Esophagus muscularis mucosa (tissue), 4 donors: ENCODE results near the gene VEPH1. TPM values are rescaled to one million over a fixed set of nuclear protein-coding genes. Genes with fewer than 3 reads are reported as not detected.

Source experiments
- DNase-seq: peaks from one replicate; pipeline ENCODE4 v3.0.0-alpha.2; 2017; ENCODE audit errors: extremely low spot score
- H3K27ac ChIP-seq, 4 donors: fragments of 200-600 bp; sonication (generic); replicated peaks in 1 of 4; 1 replicate in 3 of 4; 2 replicates in 1 of 4; pipeline ENCODE4 v1.5.1; 2016 to 2019; ENCODE audit warnings: mild to moderate bottlenecking in 1 of 4
- H3K27me3 ChIP-seq, 4 donors: fragments of 200-600 bp; sonication (generic); one replicate each; pipeline versions ENCODE4 v1.5.1 to v1.6.0; 2016 to 2019
- H3K36me3 ChIP-seq, 4 donors: fragments of 200-600 bp; sonication (generic); one replicate each; pipeline ENCODE4 v1.5.1; 2016 to 2019
- H3K4me1 ChIP-seq, 4 donors: fragments of 200-600 bp; sonication (generic); one replicate each; pipeline ENCODE4 v1.5.1; 2016 to 2019
- H3K4me3 ChIP-seq, 4 donors: fragments of 200-600 bp; sonication (generic); 1 replicate in 2 of 4; 2 replicates in 2 of 4; pipeline ENCODE4 v1.5.1; 2016 to 2019; ENCODE audit warnings: mild to moderate bottlenecking in 4 of 4, moderate library complexity in 1 of 4
- H3K9me3 ChIP-seq, 4 donors: fragments of 200-600 bp; sonication (generic); 1 replicate in 3 of 4; 2 replicates in 1 of 4; pipeline ENCODE4 v1.5.1; 2016 to 2019
- CTCF ChIP-seq, 3 experiments: fragments of 200-600 bp in 2 of 3; fragments of 450-650 bp in 1 of 3; sonication (generic) in 2 of 3; IDR thresholded peaks; one replicate each; pipeline ENCODE4 v1.5.1; 2017 to 2019; ENCODE audit warnings: antibody characterized with exemption in 3 of 3, mild to moderate bottlenecking in 2 of 3, moderate library complexity in 1 of 3
- EP300 ChIP-seq: sonication (generic); formaldehyde crosslinking; IDR thresholded peaks from one replicate; pipeline ENCODE4 v1.6.1; 2017; ENCODE audit warnings: antibody characterized with exemption
- POLR2A ChIP-seq: fragments of 450-650 bp; IDR thresholded peaks from one replicate; pipeline ENCODE4 v1.6.1; 2017; ENCODE audit warnings: antibody characterized with exemption, moderate library complexity, mild to moderate bottlenecking, low read depth
- POLR2AphosphoS5 ChIP-seq, 2 donors: sonication (generic); formaldehyde crosslinking; IDR thresholded peaks; one replicate each; pipeline ENCODE4 v1.6.1; 2017; ENCODE audit warnings: antibody characterized with exemption in 2 of 2
- WGBS: methylation state at CpG from one replicate; pipeline ENCODE4 v1.1.5; 2018; 5-methylcytosine and 5-hydroxymethylcytosine counted together
- intact Hi-C: fragments of 100-400 bp; cut with DNase I; formaldehyde crosslinking; loops from one replicate; pipeline ENCODE4 v1.15.1; 2023
- total RNA-seq, 4 donors: library from RNA; depleted of rRNA; stranded (reverse); fragments of >200 nt; gene quantifications; one replicate each; pipeline versions ENCODE4 v1.1.0 to v1.2.1, GENCODE V29; 2016

Gene VEPH1
- total RNA-seq, 4 donors from 2014 or later, result 0.23 to 1.2 (median 0.52) TPM; not detected in 1

- intact Hi-C loops, result no loop called here
- Histone ChIP-seq H3K36me3 (no peaks in the 10 kb centered on the region), H3K4me3 (no peak overlapping the region), H3K9me3 (no peaks in the 10 kb centered on the region), H3K27me3 (no peaks in the 10 kb centered on the region), H3K4me1 (peaks cover 0 to 25% (median 16%) of the 10 kb centered on the region in 4 donors), H3K27ac (no peak overlapping the region)
- no peak for TF ChIP-seq POLR2A
- TF ChIP-seq CTCF (IDR thresholded peaks at IDR 0.05), result peak; percentile 44 to 68 (median 51)
- WGBS, result 46% methylated on average over 5 of the region's 5 CpGs
- DNase-seq, result no peak
Observed at GRCh38 chr3:157239082-157239704, 264.0 kb downstream of the VEPH1 start.

- TF ChIP-seq POLR2A (no peak), POLR2AphosphoS5 (IDR thresholded peaks at IDR 0.05) (no peak), CTCF (IDR thresholded peaks at IDR 0.05) (no peak), EP300 (no peak)
- Histone ChIP-seq H3K27me3 (no peaks in the 10 kb centered on the region), H3K36me3 (no peaks in the 10 kb centered on the region), H3K4me3 (no peak overlapping the region), H3K9me3 (no peaks in the 10 kb centered on the region), H3K27ac (no peak overlapping the region), H3K4me1 (peaks cover 0 to 25% (median 16%) of the 10 kb centered on the region in 4 donors)
- 91% methylated on average over 1 of the region's 1 CpG for WGBS
- intact Hi-C loops, result no loop called here
- DNase-seq, result no peak
Observed at GRCh38 chr3:157238457-157238856, 264.8 kb downstream of the VEPH1 start.

GRCh38 chr3:157237886-157238285 lies 265.3 kb downstream of the VEPH1 start:
- no peak for TF ChIP-seq CTCF (IDR thresholded peaks at IDR 0.05)
- no peak for TF ChIP-seq EP300
- no peak for TF ChIP-seq POLR2A
- TF ChIP-seq POLR2AphosphoS5 (IDR thresholded peaks at IDR 0.05), result no peak
- intact Hi-C loops, result no loop called here
- Histone ChIP-seq H3K4me1 (peaks cover 0 to 25% (median 16%) of the 10 kb centered on the region in 4 donors), H3K27ac (peak overlapping the region in 1 of 4 donors; percentile 12), H3K4me3 (no peak overlapping the region), H3K9me3 (no peaks in the 10 kb centered on the region), H3K27me3 (no peaks in the 10 kb centered on the region), H3K36me3 (no peaks in the 10 kb centered on the region)
- no peak for DNase-seq
- WGBS, result 43% methylated on average over 3 of the region's 3 CpGs

- Histone ChIP-seq H3K27me3 (no peaks in the 10 kb centered on the region), H3K9me3 (no peaks in the 10 kb centered on the region), H3K36me3 (no peaks in the 10 kb centered on the region), H3K4me3 (no peak overlapping the region), H3K4me1 (peaks cover 0 to 25% (median 16%) of the 10 kb centered on the region in 4 donors), H3K27ac (no peak overlapping the region)
- TF ChIP-seq POLR2AphosphoS5 (IDR thresholded peaks at IDR 0.05) (no peak), POLR2A (no peak), EP300 (no peak), CTCF (IDR thresholded peaks at IDR 0.05) (no peak)
- intact Hi-C loops, result no loop called here
- DNase-seq, result no peak
- WGBS, result 89% methylated on average over 2 of the region's 2 CpGs
Observed at GRCh38 chr3:157235291-157235690, 267.9 kb downstream of the VEPH1 start.

GRCh38 chr3:157233923-157234322 lies 269.3 kb downstream of the VEPH1 start:
- DNase-seq, result no peak
- no peaks in the 10 kb centered on the region for H3K27me3 ChIP-seq
- WGBS, result 99% methylated on average over 5 of the region's 5 CpGs
- TF ChIP-seq EP300 (no peak), POLR2AphosphoS5 (IDR thresholded peaks at IDR 0.05) (no peak), CTCF (IDR thresholded peaks at IDR 0.05) (no peak), POLR2A (no peak)
- no peaks in the 10 kb centered on the region for H3K9me3 ChIP-seq
- H3K4me3 ChIP-seq, result no peak overlapping the region
- no peaks in the 10 kb centered on the region for H3K36me3 ChIP-seq
- intact Hi-C loops, result no loop called here
- no peak overlapping the region for H3K27ac ChIP-seq
- H3K4me1 ChIP-seq, result peaks cover 0 to 19% (median 16%) of the 10 kb centered on the region in 4 donors
